ENCODE measurements around the gene CREB1. TPM values are rescaled to one million over a fixed set of nuclear protein-coding genes. Genes with fewer than 3 reads are reported as not detected.
A peak's percentile ranks its signal among the peaks of the same experiment; 100 is the strongest.

CREB1 gene
- total RNA-seq, 1 donor from 2014 or later, result 89.6 TPM

GRCh38 chr2:207561386-207562080, 31.8 kb downstream of the CREB1 start:
- no peak for TF ChIP-seq CTCF (conservative IDR thresholded peaks at IDR 0.05)
- Mint-ChIP-seq H3K4me1 (ENCODE audit: unreplicated experiment) (no peaks in the 10 kb centered on the region), H3K36me3 (peaks cover 38% of the 10 kb centered on the region), H3K27me3 (no peaks in the 10 kb centered on the region), H3K9me3 (no peaks in the 10 kb centered on the region), H3K4me3 (no peak overlapping the region), H3K27ac (no peak overlapping the region)
- no peak for DNase-seq (ENCODE audit: extremely low spot score, unreplicated experiment)

GRCh38 chr2:207565736-207566500, 36.2 kb downstream of the CREB1 start:
- Mint-ChIP-seq H3K27me3 (no peaks in the 10 kb centered on the region), H3K27ac (no peak overlapping the region), H3K36me3 (peaks cover 41% of the 10 kb centered on the region), H3K4me1 (ENCODE audit: unreplicated experiment) (no peaks in the 10 kb centered on the region), H3K4me3 (no peak overlapping the region), H3K9me3 (no peaks in the 10 kb centered on the region)
- TF ChIP-seq CTCF (conservative IDR thresholded peaks at IDR 0.05), result no peak
- DNase-seq (ENCODE audit: extremely low spot score, unreplicated experiment), result no peak

GRCh38 chr2:207567671-207568070, 37.9 kb downstream of the CREB1 start:
- Mint-ChIP-seq H3K9me3 (no peaks in the 10 kb centered on the region), H3K27ac (no peak overlapping the region), H3K4me1 (ENCODE audit: unreplicated experiment) (no peaks in the 10 kb centered on the region), H3K27me3 (no peaks in the 10 kb centered on the region), H3K4me3 (no peak overlapping the region), H3K36me3 (peaks cover 38% of the 10 kb centered on the region)
- no peak for DNase-seq (ENCODE audit: extremely low spot score, unreplicated experiment)
- no peak for TF ChIP-seq CTCF (conservative IDR thresholded peaks at IDR 0.05)

- Mint-ChIP-seq H3K4me3 (no peak overlapping the region), H3K4me1 (ENCODE audit: unreplicated experiment) (no peaks in the 10 kb centered on the region), H3K27ac (peak overlapping the region; percentile 73), H3K27me3 (no peaks in the 10 kb centered on the region), H3K36me3 (peaks cover 40% of the 10 kb centered on the region), H3K9me3 (no peaks in the 10 kb centered on the region)
- no peak for TF ChIP-seq CTCF (conservative IDR thresholded peaks at IDR 0.05)
- no peak for DNase-seq (ENCODE audit: extremely low spot score, unreplicated experiment)
Observed at GRCh38 chr2:207571370-207571769, 41.6 kb downstream of the CREB1 start.

- no peak for TF ChIP-seq CTCF (conservative IDR thresholded peaks at IDR 0.05)
- H3K9me3 Mint-ChIP-seq, result no peaks in the 10 kb centered on the region
- no peaks in the 10 kb centered on the region for H3K27me3 Mint-ChIP-seq
- DNase-seq (ENCODE audit: extremely low spot score, unreplicated experiment), result no peak
- no peak overlapping the region for H3K4me3 Mint-ChIP-seq
- no peaks in the 10 kb centered on the region for H3K4me1 Mint-ChIP-seq (ENCODE audit: unreplicated experiment)
- peaks cover 70% of the 10 kb centered on the region for H3K36me3 Mint-ChIP-seq
- H3K27ac Mint-ChIP-seq, result no peak overlapping the region
Observed at GRCh38 chr2:207584952-207585351, 55.2 kb downstream of the CREB1 start.
